H1 (cell line): Measurements from ENCODE around the gene GRIA3.

Experiments
- CTCF ChIP-seq, 3 experiments: IDR thresholded peaks; 1 replicate in 2 of 3; 2 replicates in 1 of 3; pipeline versions ENCODE4 v1.5.1 to v1.6.1; 2011; ENCODE audit warnings: low read length in 3 of 3, mild to moderate bottlenecking in 3 of 3, inconsistent platforms in 2 of 3, low read depth in 1 of 3, moderate library complexity in 1 of 3; ENCODE audit not compliant: insufficient read depth in 1 of 3; ENCODE audit errors: control extremely low read depth in 1 of 3
- FOSL1 ChIP-seq: IDR thresholded peaks from 2 replicates; pipeline ENCODE4 v1.6.1; 2011; ENCODE audit warnings: mild to moderate bottlenecking, low read depth, low read length, moderate library complexity; ENCODE audit not compliant: insufficient read depth
- MAFK ChIP-seq: IDR thresholded peaks from 2 replicates; pipeline ENCODE4 v1.6.1; 2012; ENCODE audit warnings: low read depth, mild to moderate bottlenecking, improper control_type of control experiment, low read length
- USF2 ChIP-seq: IDR thresholded peaks from 2 replicates; pipeline ENCODE4 v1.6.1; 2011; ENCODE audit warnings: low read length, improper control_type of control experiment

DNA sequence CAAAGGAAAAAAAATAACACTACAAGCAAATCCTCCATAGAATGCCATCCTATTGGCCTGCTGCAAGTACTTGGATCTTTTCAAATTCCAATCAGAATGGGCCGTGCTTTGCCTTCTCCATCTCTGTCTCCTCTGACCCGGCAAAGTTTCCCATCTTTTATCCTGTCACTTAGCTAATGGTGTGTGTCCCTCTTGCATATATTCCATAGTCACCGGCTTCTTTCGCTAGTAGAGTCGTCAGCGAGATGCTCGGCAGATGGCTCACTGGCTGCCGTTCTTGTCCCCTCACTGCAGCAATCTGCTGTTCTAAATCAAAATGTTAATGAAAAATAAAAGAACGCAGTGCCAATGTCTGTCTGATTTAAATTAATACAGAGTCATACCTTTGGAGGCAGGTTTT is 22.1 kb downstream of the GRIA3 start:
- TF ChIP-seq FOSL1 (no peak), CTCF (IDR thresholded peaks at IDR 0.05; ENCODE audit: control extremely low read depth in 1 of 3, insufficient read depth in 1 of 3, low read depth in 1 of 3, low read length in 3 of 3) (no peak), MAFK (no peak), USF2 (no peak)
